ENCODE results near the gene ICA1. TPM values are rescaled to one million over a fixed set of nuclear protein-coding genes. Genes with fewer than 3 reads are reported as not detected.

The ICA1 gene
- total RNA-seq, 1 experiment from 2014 or later: 28.8 TPM

DNA sequence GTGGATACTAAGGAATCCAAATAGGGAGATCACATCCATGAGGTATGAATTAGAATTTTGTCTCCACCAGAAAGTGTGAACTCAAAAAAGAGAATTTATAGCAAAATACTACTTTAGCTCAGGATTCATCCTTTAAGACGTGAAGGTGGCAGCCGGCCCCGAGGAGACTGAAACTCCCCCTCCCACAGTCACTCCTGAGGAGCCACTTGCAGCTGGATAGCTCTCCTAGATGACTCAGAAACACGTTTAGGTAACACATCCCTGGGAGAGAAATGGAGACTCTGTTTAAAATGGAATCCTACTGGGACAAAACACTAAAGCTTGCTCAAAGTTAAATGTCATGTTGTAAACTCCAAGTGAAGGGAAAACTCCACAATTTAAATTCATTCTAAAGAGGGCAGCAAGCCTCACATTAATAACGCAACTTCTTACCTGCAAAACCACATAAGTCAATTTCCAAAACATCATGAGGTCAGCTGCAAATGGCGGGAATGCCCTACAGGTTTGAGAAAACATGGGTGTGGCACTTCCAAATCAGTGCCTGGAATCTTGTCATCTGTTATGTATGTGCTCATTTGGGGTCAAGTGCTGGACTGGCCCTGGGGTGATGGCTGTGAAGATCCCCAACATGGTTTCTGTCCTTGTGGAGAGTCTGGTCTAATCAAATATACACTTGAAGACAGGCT is 46.2 kb downstream of the ICA1 start:
- no peak overlapping the region for H3K4ac ChIP-seq (ENCODE audit: low read depth, low read length)
- H4K5ac ChIP-seq (ENCODE audit: insufficient read length, low read depth, low read length): no peak overlapping the region
- H2BK12ac ChIP-seq (ENCODE audit: insufficient read length, low read depth, low read length): no peak overlapping the region
- no peak overlapping the region for H3T11ph ChIP-seq (ENCODE audit: low read length)
- H2BK15ac ChIP-seq (ENCODE audit: low read depth, low read length): no peak overlapping the region
- H3K27ac ChIP-seq (ENCODE audit: insufficient read length, low read depth, low read length): no peak overlapping the region
- DNase-seq: no peak
- H3K14ac ChIP-seq (ENCODE audit: insufficient read depth, low read length): no peak overlapping the region
- H2BK120ac ChIP-seq (ENCODE audit: low read depth, low read length, poor library complexity, severe bottlenecking): no peak overlapping the region
- no peak overlapping the region for H4K91ac ChIP-seq (ENCODE audit: insufficient read length, low read depth, low read length)
- no peak overlapping the region for H3K23ac ChIP-seq (ENCODE audit: insufficient read length, low read depth, low read length)
- no peaks in the 10 kb centered on the region for H3K79me2 ChIP-seq (ENCODE audit: insufficient read depth, low read length)
- no peaks in the 10 kb centered on the region; a peak in 1 of 5 replicates for H3K9me3 Mint-ChIP-seq
- H2BK5ac ChIP-seq (ENCODE audit: insufficient read length, low read length): no peak overlapping the region
- no peak overlapping the region for H3K9ac ChIP-seq (ENCODE audit: extremely low read depth, insufficient read length, low read length)
- H4K20me1 ChIP-seq (ENCODE audit: control insufficient read depth, insufficient read depth, insufficient read length): no peaks in the 10 kb centered on the region
- H3K4me1 Mint-ChIP-seq: peaks cover 29 to 31% of the 10 kb centered on the region in 2 experiments
- H4K8ac ChIP-seq (replicated peaks; ENCODE audit: insufficient read length, low read depth, low read length): no peak overlapping the region
- no peaks in the 10 kb centered on the region for H3K4me1 ChIP-seq (ENCODE audit: insufficient read depth, low read length)
- H3K4me3 Mint-ChIP-seq: no peak overlapping the region
- H2AFZ ChIP-seq (ENCODE audit: low read length): no peak overlapping the region
- no peaks in the 10 kb centered on the region for H3K27me3 Mint-ChIP-seq (ENCODE audit: low read depth)
- H3K23me2 ChIP-seq (ENCODE audit: insufficient read length, low read depth, low read length, poor library complexity, severe bottlenecking): no peaks in the 10 kb centered on the region
- H3K36me3 Mint-ChIP-seq (ENCODE audit: insufficient read depth in 1 of 3, low read depth in 3 of 3): peaks cover 0 to 16% (median 0%) of the 10 kb centered on the region in 3 experiments; a peak in 4 of 7 replicates
- TF ChIP-seq, protein P1, sequence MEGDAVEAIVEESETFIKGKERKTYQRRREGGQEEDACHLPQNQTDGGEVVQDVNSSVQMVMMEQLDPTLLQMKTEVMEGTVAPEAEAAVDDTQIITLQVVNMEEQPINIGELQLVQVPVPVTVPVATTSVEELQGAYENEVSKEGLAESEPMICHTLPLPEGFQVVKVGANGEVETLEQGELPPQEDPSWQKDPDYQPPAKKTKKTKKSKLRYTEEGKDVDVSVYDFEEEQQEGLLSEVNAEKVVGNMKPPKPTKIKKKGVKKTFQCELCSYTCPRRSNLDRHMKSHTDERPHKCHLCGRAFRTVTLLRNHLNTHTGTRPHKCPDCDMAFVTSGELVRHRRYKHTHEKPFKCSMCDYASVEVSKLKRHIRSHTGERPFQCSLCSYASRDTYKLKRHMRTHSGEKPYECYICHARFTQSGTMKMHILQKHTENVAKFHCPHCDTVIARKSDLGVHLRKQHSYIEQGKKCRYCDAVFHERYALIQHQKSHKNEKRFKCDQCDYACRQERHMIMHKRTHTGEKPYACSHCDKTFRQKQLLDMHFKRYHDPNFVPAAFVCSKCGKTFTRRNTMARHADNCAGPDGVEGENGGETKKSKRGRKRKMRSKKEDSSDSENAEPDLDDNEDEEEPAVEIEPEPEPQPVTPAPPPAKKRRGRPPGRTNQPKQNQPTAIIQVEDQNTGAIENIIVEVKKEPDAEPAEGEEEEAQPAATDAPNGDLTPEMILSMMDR (conservative IDR thresholded peaks at IDR 0.05): no peak
- no peak overlapping the region for H2BK20ac ChIP-seq (ENCODE audit: low read depth, low read length, poor library complexity, severe bottlenecking)
- no peak overlapping the region for H2AK5ac ChIP-seq (ENCODE audit: insufficient read length, low read length)
- H3K79me1 ChIP-seq (ENCODE audit: insufficient read depth, low read depth, low read length, poor library complexity, severe bottlenecking): no peaks in the 10 kb centered on the region
- H3K27ac Mint-ChIP-seq: peak overlapping the region in 1 of 3 experiments; percentile 5; a peak in 1 of 7 replicates
- H3K4me2 ChIP-seq (ENCODE audit: insufficient read depth, insufficient read length, low read length): no peak overlapping the region
- no peaks in the 10 kb centered on the region for H3K27me3 ChIP-seq (ENCODE audit: insufficient read depth, low read length)
- H3K56ac ChIP-seq (ENCODE audit: insufficient read length, low read depth, low read length): no peak overlapping the region
- H3K18ac ChIP-seq (ENCODE audit: insufficient read length, low read depth, low read length): no peak overlapping the region
- WGBS (ENCODE audit: extremely low coverage, insufficient read length, low lambda C conversion rate): no CpG with 5 or more reads among the region's 6 CpGs
- no peaks in the 10 kb centered on the region for H3K9me3 ChIP-seq (ENCODE audit: control insufficient read depth, low read depth, low read length)

All from H9 (cell line).